ENCODE data around the gene CCP110. TPM values are rescaled to one million over a fixed set of nuclear protein-coding genes. Genes with fewer than 3 reads are reported as not detected.

CCP110 gene
- total and polyA plus RNA-seq, 2 donors (not counting 1 experiment from before 2014, with no cell fraction given): 4.9 to 23.6 TPM

DNA sequence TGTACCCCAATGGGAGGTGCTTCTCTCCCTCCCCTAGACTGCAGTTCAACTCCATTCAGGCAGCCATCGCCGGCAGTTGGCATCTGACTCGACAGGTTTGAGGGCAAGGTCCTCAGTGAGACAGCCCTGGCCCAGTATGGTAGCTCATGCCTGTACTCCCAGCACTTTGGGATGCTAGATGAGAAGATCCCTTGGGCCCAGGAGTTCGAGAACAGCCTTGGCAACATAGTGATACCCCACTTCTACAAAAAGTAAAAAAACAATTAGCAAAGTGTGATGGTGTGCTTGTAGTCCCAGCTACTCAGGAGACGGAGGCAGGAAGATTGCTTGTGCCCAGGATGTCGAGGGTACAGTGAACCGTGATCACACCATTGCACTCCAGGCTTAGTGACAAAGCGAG lies 43.8 kb downstream of the CCP110 start:
- intact Hi-C loops (cut with micrococcal nuclease): no loop called here
- Mint-ChIP-seq H3K27ac (no peak overlapping the region), H3K4me1 (no peaks in the 10 kb centered on the region), H3K4me3 (no peak overlapping the region), H3K27me3 (no peaks in the 10 kb centered on the region), H3K9me3 (ENCODE audit: insufficient read depth) (no peaks in the 10 kb centered on the region)
- TF ChIP-seq CTCF (IDR thresholded peaks at IDR 0.05) (no peak), EZH2 (IDR thresholded peaks at IDR 0.05; ENCODE audit: borderline replicate concordance, insufficient read depth, low read depth, low read length, poor library complexity, severe bottlenecking) (no peak)
- H3K27ac ChIP-seq (ENCODE audit: low read length in 2 of 2): no peak overlapping the region
- H3K27me3 ChIP-seq (replicated peaks in 1 of 4; ENCODE audit: control extremely low read depth in 1 of 4, control insufficient read depth in 3 of 4, insufficient read depth in 4 of 4, low read length in 3 of 4): no peaks in the 10 kb centered on the region
- no peaks in the 10 kb centered on the region for H3K4me1 ChIP-seq (ENCODE audit: control insufficient read depth in 2 of 2, insufficient read depth in 2 of 2, low read length in 2 of 2)
- no peak overlapping the region for H2AFZ ChIP-seq (ENCODE audit: insufficient read depth, low read depth, low read length, poor library complexity, severe bottlenecking)
- no peak overlapping the region for H3K4me2 ChIP-seq (replicated peaks; ENCODE audit: low read depth, low read length, poor library complexity, severe bottlenecking)
- no peaks in the 10 kb centered on the region for H3K79me2 ChIP-seq (ENCODE audit: control insufficient read depth, insufficient read depth, low read length)
- no peaks in the 10 kb centered on the region for H4K20me1 ChIP-seq (ENCODE audit: control insufficient read depth, insufficient read depth, low read length, poor library complexity, severe bottlenecking)
- CTCF ChIA-PET: interaction anchor here (1.0 to 1.6 kb wide), 2 partner anchors 9 to 816 kb away, joined by 3 to 4 read pairs; no protein-coding TSS in a partner anchor
- no peaks in the 10 kb centered on the region for H3K9me3 ChIP-seq (ENCODE audit: control extremely low read depth in 1 of 3, control insufficient read depth in 2 of 3, insufficient read depth in 1 of 3, low read length in 2 of 3)
- DNase-seq (no peak), ATAC-seq (ENCODE audit: low read depth) (no peak)
- H3K9ac ChIP-seq (ENCODE audit: low read length): no peak overlapping the region
- POLR2A ChIA-PET: no interaction called here
- H3K4me3 ChIP-seq (ENCODE audit: control extremely low read depth in 1 of 5, extremely low read depth in 1 of 5, insufficient read depth in 1 of 5, low read depth in 2 of 5, low read length in 4 of 5): no peak overlapping the region
- 93% methylated on average over 5 of the region's 8 CpGs for WGBS (ENCODE audit: insufficient coverage)
- H3K36me3 ChIP-seq (replicated peaks in 1 of 2; ENCODE audit: control extremely low read depth in 1 of 2, control insufficient read depth in 1 of 2, extremely low read depth in 1 of 2, insufficient read depth in 2 of 2, low read length in 1 of 2): peaks cover 5 to 48% of the 10 kb centered on the region in 2 experiments

DNA sequence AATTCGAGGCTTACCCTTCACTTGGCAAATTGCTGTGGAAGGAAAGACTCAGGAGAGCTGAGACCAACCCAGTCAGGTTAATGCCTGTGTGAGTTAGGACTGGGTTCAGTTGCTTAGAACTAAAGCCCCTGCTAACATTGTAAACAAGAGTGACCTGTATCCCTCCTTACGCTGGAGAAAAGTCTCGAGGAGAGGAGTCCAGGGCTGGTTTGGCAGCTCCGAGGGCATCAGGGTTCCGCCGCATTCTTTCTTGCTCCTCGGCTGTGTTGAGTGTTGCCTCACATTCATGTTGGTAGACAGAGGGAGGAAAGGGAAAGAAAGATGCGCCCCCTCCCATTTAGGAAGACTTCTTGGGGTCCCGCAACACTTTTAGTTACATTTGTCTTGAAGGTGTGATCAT lies 50.3 kb downstream of the CCP110 start:
- POLR2A ChIA-PET: no interaction called here
- H3K4me3 Mint-ChIP-seq: no peak overlapping the region
- no peak for ATAC-seq (ENCODE audit: low read depth)
- intact Hi-C loops (cut with micrococcal nuclease): no loop called here
- H3K4me1 Mint-ChIP-seq: no peaks in the 10 kb centered on the region
- no peaks in the 10 kb centered on the region for H4K20me1 ChIP-seq (ENCODE audit: control insufficient read depth, insufficient read depth, low read length, poor library complexity, severe bottlenecking)
- peaks cover 13 to 58% of the 10 kb centered on the region in 2 experiments for H3K36me3 ChIP-seq (replicated peaks in 1 of 2; ENCODE audit: control extremely low read depth in 1 of 2, control insufficient read depth in 1 of 2, extremely low read depth in 1 of 2, insufficient read depth in 2 of 2, low read length in 1 of 2)
- H3K4me1 ChIP-seq (ENCODE audit: control insufficient read depth in 2 of 2, insufficient read depth in 2 of 2, low read length in 2 of 2): no peaks in the 10 kb centered on the region
- no peak overlapping the region for H3K9ac ChIP-seq (ENCODE audit: low read length)
- CTCF ChIA-PET: interaction anchor here (1.0 to 1.6 kb wide), 2 partner anchors 11 to 15 kb away, joined by 5 to 6 read pairs; no protein-coding TSS in a partner anchor
- no peak overlapping the region for H3K4me3 ChIP-seq (ENCODE audit: control extremely low read depth in 1 of 5, extremely low read depth in 1 of 5, insufficient read depth in 1 of 5, low read depth in 2 of 5, low read length in 4 of 5)
- H3K27me3 ChIP-seq (replicated peaks in 1 of 4; ENCODE audit: control extremely low read depth in 1 of 4, control insufficient read depth in 3 of 4, insufficient read depth in 4 of 4, low read length in 3 of 4): no peaks in the 10 kb centered on the region
- no peaks in the 10 kb centered on the region for H3K79me2 ChIP-seq (ENCODE audit: control insufficient read depth, insufficient read depth, low read length)
- H3K4me2 ChIP-seq (replicated peaks; ENCODE audit: low read depth, low read length, poor library complexity, severe bottlenecking): no peak overlapping the region
- H3K27ac ChIP-seq (ENCODE audit: low read length in 2 of 2): no peak overlapping the region
- H3K9me3 ChIP-seq (ENCODE audit: control extremely low read depth in 1 of 3, control insufficient read depth in 2 of 3, insufficient read depth in 1 of 3, low read length in 2 of 3): no peaks in the 10 kb centered on the region
- H3K27me3 Mint-ChIP-seq: no peaks in the 10 kb centered on the region
- no peaks in the 10 kb centered on the region for H3K9me3 Mint-ChIP-seq (ENCODE audit: insufficient read depth)
- DNase-seq: no peak
- TF ChIP-seq EZH2 (IDR thresholded peaks at IDR 0.05; ENCODE audit: borderline replicate concordance, insufficient read depth, low read depth, low read length, poor library complexity, severe bottlenecking) (no peak), CTCF (IDR thresholded peaks at IDR 0.05) (no peak)
- no peak overlapping the region for H3K27ac Mint-ChIP-seq
- 100% methylated on average over 7 of the region's 9 CpGs for WGBS (ENCODE audit: insufficient coverage)
- H2AFZ ChIP-seq (ENCODE audit: insufficient read depth, low read depth, low read length, poor library complexity, severe bottlenecking): no peak overlapping the region

Measured in B cell (primary cell).